ENCODE data around the gene PKN1.

- TF ChIP-seq CTCF (IDR thresholded peaks at IDR 0.05) (no peak), POLR2A (IDR thresholded peaks at IDR 0.05) (no peak)
Measured at GRCh38 chr19:14515501-14516047, 82.5 kb downstream of the PKN1 start.

Measured in right lobe of liver (tissue), 4 donors.